ENCODE data around the gene IL12RB1.

IL12RB1 gene

GRCh38 chr19:18013210-18014111 is 73.3 kb downstream of the IL12RB1 start:
- peak in 1 of 56 donors; percentile 12 for DNase-seq

- no peak for DNase-seq
Observed at GRCh38 chr19:18010149-18010548, 76.6 kb downstream of the IL12RB1 start.

- no peak for DNase-seq
Observed at GRCh38 chr19:18009412-18010066, 77.2 kb downstream of the IL12RB1 start.
